Measurements from ENCODE around the gene ITPRID2.

- no peak for TF ChIP-seq CTCF (IDR thresholded peaks at IDR 0.05; ENCODE audit: low read depth, low read length)
- TF ChIP-seq POLR2A (IDR thresholded peaks at IDR 0.05; ENCODE audit: extremely low read depth, insufficient read length), result no peak
- no peak for TF ChIP-seq MAX (IDR thresholded peaks at IDR 0.05; ENCODE audit: low read depth, low read length)
- TF ChIP-seq MYC (IDR thresholded peaks at IDR 0.05; ENCODE audit: low read depth, low read length), result no peak
These were observed 56.7 kb downstream of the ITPRID2 start for GRCh38 chr2:181948227-181948626.
